HCEC 1CT (cell line): ENCODE results near the gene NUPR2.
"Not testable (repeated sequence)": the region's sequence is repeated elsewhere in the genome, so short reads cannot be mapped to it uniquely, and the experiment has no call there.

Experiments used
- DNase-seq: peaks from one replicate; pipeline ENCODE4 v3.0.0-alpha.2; 2017

Gene NUPR2, protein sequence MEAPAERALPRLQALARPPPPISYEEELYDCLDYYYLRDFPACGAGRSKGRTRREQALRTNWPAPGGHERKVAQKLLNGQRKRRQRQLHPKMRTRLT

DNA sequence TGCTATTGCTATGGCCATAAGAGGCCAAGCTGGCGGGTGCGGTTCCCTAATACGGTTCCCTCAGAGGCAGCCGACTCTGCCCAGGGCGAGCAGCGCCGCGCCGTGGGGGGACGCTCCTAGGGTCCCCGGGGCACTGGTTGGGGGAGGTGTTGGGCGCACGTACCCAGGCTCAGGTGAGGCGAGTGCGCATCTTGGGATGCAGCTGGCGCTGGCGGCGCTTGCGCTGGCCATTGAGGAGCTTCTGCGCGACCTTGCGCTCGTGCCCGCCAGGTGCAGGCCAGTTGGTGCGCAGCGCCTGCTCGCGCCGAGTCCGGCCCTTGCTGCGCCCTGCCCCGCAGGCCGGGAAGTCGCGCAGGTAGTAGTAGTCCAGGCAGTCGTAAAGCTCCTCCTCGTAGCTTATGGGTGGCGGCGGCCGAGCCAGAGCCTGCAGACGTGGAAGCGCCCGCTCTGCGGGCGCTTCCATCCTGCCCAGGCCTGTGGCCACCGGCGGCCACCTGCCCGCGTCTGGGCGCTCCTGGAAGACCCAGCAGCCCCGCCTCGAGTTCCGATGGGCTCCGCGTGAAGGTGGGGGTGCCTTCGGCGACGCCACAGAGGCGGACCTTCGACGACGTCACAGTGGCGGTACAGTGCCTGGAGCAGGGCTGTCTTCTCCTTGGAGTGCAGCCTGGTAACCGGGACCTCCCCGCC, at the start of gene NUPR2:
TSS of gene NUPR2 (minus strand) at position 566 of the 687 bp plus-strand sequence. CDS start at position 463, 103 bp downstream.
- DNase-seq, result no peak

DNA sequence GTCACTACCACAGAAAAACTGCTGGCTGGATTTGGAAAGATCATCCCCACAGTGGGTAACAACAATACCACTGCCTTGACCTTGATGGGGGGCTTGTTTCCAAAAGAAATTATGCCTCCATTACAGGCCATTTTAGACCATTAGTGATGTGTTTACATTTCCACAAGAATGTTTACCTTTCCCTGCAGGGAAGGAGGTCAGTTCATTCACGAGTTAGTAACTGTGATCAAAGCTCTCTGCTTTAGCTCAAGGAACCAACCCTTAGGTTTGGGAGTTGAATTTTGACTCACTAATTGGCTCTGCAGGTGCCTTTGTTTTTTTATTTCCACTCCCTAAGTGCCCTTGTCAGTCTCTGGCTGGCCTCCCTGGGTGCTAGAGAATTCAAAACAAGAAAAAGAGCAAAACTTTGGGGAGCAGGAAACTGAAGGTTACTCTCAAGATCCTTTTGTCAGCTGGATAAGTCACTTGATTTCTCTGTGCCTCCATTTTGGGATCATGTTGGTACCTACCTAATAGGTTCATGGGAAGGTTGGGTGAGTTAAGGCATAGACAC, 41.1 kb upstream of the NUPR2 start:
- no peak for DNase-seq

- DNase-seq, result not testable (repeated sequence)
Measured at GRCh38 chr7:56131062-56131461, 14.8 kb upstream of the NUPR2 start.

- no peak for DNase-seq
Measured at GRCh38 chr7:56127241-56127975, 11.2 kb upstream of the NUPR2 start.

- DNase-seq, result no peak
Measured at GRCh38 chr7:56125831-56126230, 9.6 kb upstream of the NUPR2 start.

- DNase-seq, result no peak
Measured at GRCh38 chr7:56124981-56125380, 8.8 kb upstream of the NUPR2 start.

- no peak for DNase-seq
Measured at GRCh38 chr7:56121440-56121839, 5.2 kb upstream of the NUPR2 start.

GRCh38 chr7:56112244-56112643, 4.0 kb downstream of the NUPR2 start:
- not testable (repeated sequence) for DNase-seq

- no peak for DNase-seq
Measured at GRCh38 chr7:56110611-56111010, 5.6 kb downstream of the NUPR2 start.

DNA sequence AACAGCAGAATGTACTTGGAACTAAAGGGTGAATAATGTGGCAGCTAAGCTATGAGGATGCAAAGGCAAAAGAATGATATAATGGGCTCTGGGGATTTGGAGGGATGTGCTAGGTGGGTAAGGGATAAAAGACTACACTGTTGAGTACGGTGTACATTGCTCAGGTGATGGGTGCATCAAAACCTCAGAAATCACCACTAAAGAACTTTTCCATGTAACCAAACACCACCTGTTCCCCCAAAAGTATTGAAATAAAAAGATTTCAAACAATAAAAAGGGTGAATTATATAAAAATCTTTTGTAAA, 8.3 kb downstream of the NUPR2 start:
- DNase-seq, result no peak

- peak; percentile 99 for DNase-seq
Measured at GRCh38 chr7:56106108-56107073, 9.8 kb downstream of the NUPR2 start, which contains the start of gene CHCHD2. TSS of gene CHCHD2 (minus strand) at chr7:56106476. CDS start at chr7:56106413, 63 bp downstream.

DNA sequence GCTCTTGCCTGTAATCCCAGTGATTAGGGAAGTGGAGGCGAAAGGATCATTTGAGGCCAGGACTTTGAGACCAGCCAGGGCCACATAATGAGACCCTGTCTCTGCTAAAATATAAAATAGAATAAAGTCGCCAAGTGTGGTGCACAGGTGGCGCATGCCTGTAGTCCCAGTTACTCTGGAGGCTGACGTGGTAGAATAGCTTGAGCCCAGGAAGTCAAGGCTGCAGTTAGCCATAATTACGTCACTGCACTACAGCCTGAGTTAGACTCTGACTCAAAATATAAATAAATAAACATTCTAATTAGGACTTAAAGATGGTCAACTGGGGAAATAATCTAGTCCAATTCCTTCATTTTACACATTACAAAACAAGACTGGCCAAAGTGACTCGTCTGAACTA, 10.7 kb downstream of the NUPR2 start:
- DNase-seq, result peak; percentile 80

DNA sequence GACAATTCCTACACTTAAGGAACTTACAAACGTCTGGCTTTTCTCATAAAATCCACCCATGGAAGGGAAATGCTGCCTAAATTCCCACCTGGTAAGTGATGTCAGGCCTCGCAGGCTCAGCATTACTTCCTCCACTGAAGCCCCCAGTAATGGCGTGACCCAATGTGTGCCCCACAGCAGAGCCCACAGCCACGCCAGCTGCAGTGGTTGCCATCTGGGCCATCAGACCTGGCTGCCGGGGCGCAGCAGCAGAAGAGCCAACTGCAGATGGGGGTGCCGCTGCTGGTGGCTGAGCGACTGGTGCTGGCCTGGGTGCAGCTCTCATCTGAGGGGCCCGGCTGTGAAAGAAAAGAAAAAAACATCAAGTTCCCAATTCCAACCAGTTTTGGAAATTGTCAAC, 12.1 kb downstream of the NUPR2 start:
- not testable (repeated sequence) for DNase-seq

DNA sequence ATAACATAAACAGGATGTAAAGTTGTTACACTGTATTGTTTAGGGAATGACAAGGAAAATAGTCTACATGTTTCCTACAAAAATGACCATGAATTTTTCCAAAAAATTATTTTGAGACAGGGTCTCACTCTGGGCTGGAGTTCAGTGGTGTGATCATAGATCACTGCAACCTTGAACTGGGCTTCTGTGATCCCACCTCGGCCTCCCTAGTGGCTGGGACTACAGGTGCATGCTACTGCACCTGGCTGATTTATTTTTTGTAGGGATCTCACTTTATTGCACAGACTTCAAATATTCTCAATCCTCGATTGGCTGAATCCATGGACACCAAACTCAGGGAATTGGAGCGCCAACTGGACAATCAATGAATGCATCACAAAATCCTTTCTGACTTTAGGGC, 16.6 kb downstream of the NUPR2 start:
- no peak for DNase-seq

DNA sequence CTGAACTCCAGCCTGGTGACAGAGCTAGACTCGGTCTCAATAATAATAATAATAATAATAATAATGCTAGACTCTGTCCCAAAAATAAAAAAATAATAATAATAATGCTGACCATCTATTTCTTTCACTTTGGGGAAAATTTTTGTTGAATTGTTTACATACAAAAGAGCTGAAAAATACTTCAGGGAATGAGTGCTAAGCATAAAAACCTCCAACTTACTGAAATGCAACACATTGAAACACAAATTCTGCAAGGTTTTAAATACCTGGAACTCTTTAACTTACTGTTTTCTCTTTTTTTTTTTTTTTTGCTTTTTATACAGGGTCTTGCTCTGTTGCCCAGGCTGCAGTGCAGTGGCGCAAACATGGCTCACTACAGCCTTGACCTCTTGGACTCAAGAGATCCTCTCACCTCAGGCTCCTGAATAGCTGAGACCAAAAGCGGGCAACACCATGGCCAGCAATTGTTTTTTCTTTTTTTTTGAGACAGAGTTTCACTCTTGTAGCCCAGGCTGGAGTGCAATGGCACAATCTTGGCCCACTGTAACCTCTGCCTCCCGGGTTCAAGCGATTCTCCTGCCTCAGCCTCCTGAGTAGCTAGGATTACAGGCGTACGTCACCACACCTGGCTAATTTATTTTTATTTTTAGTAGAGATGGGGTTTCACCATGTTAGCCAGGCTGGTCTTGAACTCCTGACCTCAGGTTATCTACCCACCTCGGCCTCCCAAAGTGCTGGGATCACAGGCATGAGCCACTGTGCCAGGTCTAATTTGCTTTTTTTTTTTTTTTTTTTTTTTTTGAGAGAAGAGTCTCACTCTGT, 17.8 kb downstream of the NUPR2 start:
- DNase-seq, result not testable (repeated sequence)

GRCh38 chr7:56097700-56098099, 18.5 kb downstream of the NUPR2 start:
- DNase-seq, result peak; percentile 94

- peak; percentile 80 for DNase-seq
Measured at GRCh38 chr7:56092789-56093531, 23.3 kb downstream of the NUPR2 start, which contains the start of gene PHKG1. TSS of gene PHKG1 (minus strand) at chr7:56092952. CDS start at chr7:56088941, 4,011 bp downstream.

- DNase-seq, result not testable (repeated sequence)
Measured at GRCh38 chr7:56092388-56092787, 23.8 kb downstream of the NUPR2 start.

- DNase-seq, result no peak
Measured at GRCh38 chr7:56091591-56091990, 24.6 kb downstream of the NUPR2 start.

GRCh38 chr7:56087445-56087844, 28.8 kb downstream of the NUPR2 start:
- DNase-seq, result no peak

DNA sequence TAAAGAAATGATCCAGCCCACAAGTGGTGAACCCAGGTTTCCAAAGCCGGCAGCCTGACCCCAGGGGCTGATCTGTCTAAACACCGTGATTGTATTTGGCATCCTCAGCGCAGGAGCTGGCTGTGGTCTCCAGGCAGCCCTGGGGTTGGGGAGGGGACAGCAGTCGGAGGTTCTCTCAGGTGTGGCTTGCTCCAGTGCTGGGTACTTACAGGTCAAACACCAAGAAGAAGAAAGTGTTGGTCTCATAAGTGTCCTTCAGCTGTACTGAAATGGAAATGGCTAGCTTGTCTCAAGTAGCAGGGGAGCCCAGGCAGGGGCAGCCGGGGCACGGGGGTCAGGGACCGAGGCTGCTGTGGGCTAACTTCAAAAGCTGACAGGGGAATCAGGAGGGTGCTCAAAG, 29.5 kb downstream of the NUPR2 start:
- DNase-seq, result no peak
